ENCODE data around the gene LTA. TPM values are rescaled to one million over a fixed set of nuclear protein-coding genes. Genes with fewer than 3 reads are reported as not detected.

LTA gene
- total and polyA plus RNA-seq, 8 donors = 0.05 to 1.3 (median 0.14) TPM; not detected in 4

- no peak for FAIRE-seq
- no peaks in the 10 kb centered on the region for H3K9me3 ChIP-seq
- WGBS, 2 donors = 0 to 1% methylated on average over 21 of the region's 21 CpGs
- no peak for TF ChIP-seq CTCF (IDR thresholded peaks at IDR 0.05)
- H3K4me3 ChIP-seq = peak overlapping the region; percentile 51 to 67 (median 59)
- peak in 3 of 6 donors; percentile 36 to 53 (median 43) for DNase-seq
- H3K27ac ChIP-seq = peak overlapping the region; percentile 78 to 96 (median 92)
- peaks cover 22 to 32% (median 22%) of the 10 kb centered on the region in 3 donors for H3K4me1 ChIP-seq
- H3K36me3 ChIP-seq = peaks cover 5 to 32% (median 20%) of the 10 kb centered on the region in 3 donors
- peak in 3 of 4 donors; percentile 24 to 49 (median 37) for ATAC-seq
- no peaks in the 10 kb centered on the region for H3K27me3 ChIP-seq
- intact Hi-C loops (cut with DNase I) = no loop called here
Observed at GRCh38 chr6:31541059-31541657, 30.9 kb upstream of the LTA start.

GRCh38 chr6:31541658-31542521 lies 30.2 kb upstream of the LTA start, which contains the start of gene DDX39B:
Gene DDX39B, minus strand, starts transcription at chr6:31542003. Its CDS starts 1,471 bp downstream, at chr6:31540532.
- Histone ChIP-seq H3K4me3 (peak within 1 kb of the TSS; percentile 51 to 67 (median 59)), H3K9me3 (no peaks in the 10 kb centered on the region), H3K4me1 (peaks cover 22 to 32% (median 22%) of the 10 kb centered on the region in 3 donors), H3K27me3 (no peaks in the 10 kb centered on the region), H3K27ac (peak within 1 kb of the TSS; percentile 78 to 96 (median 92)), H3K36me3 (peaks cover 4 to 25% (median 12%) of the 10 kb centered on the region in 3 donors)
- WGBS, 2 donors = 0% methylated on average over 43 of the region's 43 CpGs
- ATAC-seq (peak; percentile 85 to 94 (median 89)), FAIRE-seq (no peak), DNase-seq (peak; percentile 93 to 98 (median 96))
- TF ChIP-seq CTCF (IDR thresholded peaks at IDR 0.05) = no peak
- intact Hi-C loops (cut with DNase I) = no loop called here

GRCh38 chr6:31543639-31544038 lies 28.4 kb upstream of the LTA start:
- H3K4me1 ChIP-seq = peaks cover 23 to 35% (median 31%) of the 10 kb centered on the region in 3 donors
- no peak overlapping the region for H3K4me3 ChIP-seq
- intact Hi-C loops (cut with DNase I) = no loop called here
- no peak for ATAC-seq
- no peak for DNase-seq
- H3K27me3 ChIP-seq = no peaks in the 10 kb centered on the region
- no peak for FAIRE-seq
- 92% methylated on average over 6 of the region's 6 CpGs for WGBS, 2 donors
- no peak overlapping the region for H3K27ac ChIP-seq
- peaks cover 0 to 7% (median 5%) of the 10 kb centered on the region in 3 donors for H3K36me3 ChIP-seq
- TF ChIP-seq CTCF (IDR thresholded peaks at IDR 0.05) = no peak
- no peaks in the 10 kb centered on the region for H3K9me3 ChIP-seq

GRCh38 chr6:31544676-31545075 lies 27.4 kb upstream of the LTA start:
- DNase-seq = no peak
- FAIRE-seq = no peak
- intact Hi-C loops (cut with DNase I) = loop anchor here in 2 of 3 donors (5.0 kb wide), 1 partner anchor 53 kb away; no protein-coding TSS in a partner anchor
- no peak overlapping the region for H3K4me3 ChIP-seq
- H3K27me3 ChIP-seq = no peaks in the 10 kb centered on the region
- peaks cover 0 to 7% (median 3%) of the 10 kb centered on the region in 3 donors for H3K36me3 ChIP-seq
- peaks cover 15 to 26% (median 24%) of the 10 kb centered on the region in 3 donors for H3K4me1 ChIP-seq
- no peak for ATAC-seq
- TF ChIP-seq CTCF (IDR thresholded peaks at IDR 0.05) = no peak
- no peak overlapping the region for H3K27ac ChIP-seq
- H3K9me3 ChIP-seq = no peaks in the 10 kb centered on the region
- WGBS, 2 donors = 58 to 63% methylated on average over 2 of the region's 2 CpGs

All from pancreas (tissue), 10 donors.